Transverse colon (tissue), 3 donors: ENCODE data around the gene KIF16B.

Experiments used
- POLR2A ChIP-seq: fragments of 450-650 bp; IDR thresholded peaks from one replicate; pipeline ENCODE4 v1.6.1; 2016; ENCODE audit warnings: antibody characterized with exemption, mild to moderate bottlenecking, moderate library complexity
- TF ChIP-seq, protein P1 (sequence below), 5 experiments: fragments of 200-600 bp in 3 of 5; fragments of 450-650 bp in 2 of 5; sonication (generic) in 3 of 5; IDR thresholded peaks; 1 replicate in 2 of 5; 2 replicates in 3 of 5; pipeline ENCODE4 v1.5.1; 2016 to 2017; ENCODE audit warnings: antibody characterized with exemption in 5 of 5, inconsistent platforms in 3 of 5, mild to moderate bottlenecking in 2 of 5, moderate library complexity in 1 of 5

DNA sequence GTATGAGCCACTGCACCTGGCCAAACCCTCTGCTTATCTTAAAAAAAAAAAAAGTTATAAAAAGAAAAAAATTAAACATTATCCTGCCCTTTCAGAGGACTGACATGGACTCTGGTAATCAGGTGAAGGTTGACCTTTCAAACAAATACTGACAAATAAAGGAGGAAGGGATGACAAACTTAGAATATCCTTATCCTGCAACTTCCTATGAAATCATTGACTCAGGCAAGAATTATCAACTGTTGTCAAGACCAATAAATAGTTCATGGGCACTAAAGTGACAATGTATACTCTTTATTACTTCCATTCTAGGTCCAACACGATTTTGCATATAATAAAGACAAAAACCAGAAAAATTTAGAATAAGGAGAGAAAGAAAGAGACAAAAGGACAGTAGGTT lies 117.9 kb downstream of the KIF16B start:
- TF ChIP-seq, protein P1, sequence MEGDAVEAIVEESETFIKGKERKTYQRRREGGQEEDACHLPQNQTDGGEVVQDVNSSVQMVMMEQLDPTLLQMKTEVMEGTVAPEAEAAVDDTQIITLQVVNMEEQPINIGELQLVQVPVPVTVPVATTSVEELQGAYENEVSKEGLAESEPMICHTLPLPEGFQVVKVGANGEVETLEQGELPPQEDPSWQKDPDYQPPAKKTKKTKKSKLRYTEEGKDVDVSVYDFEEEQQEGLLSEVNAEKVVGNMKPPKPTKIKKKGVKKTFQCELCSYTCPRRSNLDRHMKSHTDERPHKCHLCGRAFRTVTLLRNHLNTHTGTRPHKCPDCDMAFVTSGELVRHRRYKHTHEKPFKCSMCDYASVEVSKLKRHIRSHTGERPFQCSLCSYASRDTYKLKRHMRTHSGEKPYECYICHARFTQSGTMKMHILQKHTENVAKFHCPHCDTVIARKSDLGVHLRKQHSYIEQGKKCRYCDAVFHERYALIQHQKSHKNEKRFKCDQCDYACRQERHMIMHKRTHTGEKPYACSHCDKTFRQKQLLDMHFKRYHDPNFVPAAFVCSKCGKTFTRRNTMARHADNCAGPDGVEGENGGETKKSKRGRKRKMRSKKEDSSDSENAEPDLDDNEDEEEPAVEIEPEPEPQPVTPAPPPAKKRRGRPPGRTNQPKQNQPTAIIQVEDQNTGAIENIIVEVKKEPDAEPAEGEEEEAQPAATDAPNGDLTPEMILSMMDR (IDR thresholded peaks at IDR 0.05), result no peak
- TF ChIP-seq POLR2A, result no peak
